ENCODE data around the gene PLSCR5.

Gene PLSCR5

DNA sequence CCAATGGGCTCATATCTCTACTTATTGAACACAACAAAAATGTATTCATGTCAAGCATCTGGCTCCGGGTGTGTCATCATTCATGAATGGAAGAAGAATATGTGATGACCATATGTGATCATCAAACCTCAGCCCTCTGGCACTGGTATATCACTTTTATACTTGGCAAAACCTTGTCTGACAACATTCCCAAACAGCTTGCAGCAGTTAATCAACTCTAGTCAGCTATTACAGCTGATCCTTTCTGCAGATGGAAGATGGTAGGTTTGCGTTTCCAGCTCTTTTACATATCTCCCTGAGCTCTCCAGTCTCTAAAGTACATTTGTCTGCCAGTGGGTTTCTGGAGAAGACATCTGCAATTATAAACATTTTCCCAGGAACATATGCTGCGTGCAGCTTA is 6.6 kb downstream of the PLSCR5 start:
- Histone ChIP-seq H3K4me2 (ENCODE audit: low read length) (no peak overlapping the region), H4K20me1 (ENCODE audit: insufficient read depth, low read length) (no peaks in the 10 kb centered on the region), H3K4me1 (ENCODE audit: low read length) (no peaks in the 10 kb centered on the region), H3K79me2 (ENCODE audit: low read length) (no peaks in the 10 kb centered on the region), H3K27me3 (ENCODE audit: low read depth, low read length) (no peaks in the 10 kb centered on the region), H3K4me3 (ENCODE audit: low read length) (no peak overlapping the region), H2AFZ (ENCODE audit: low read depth, low read length) (no peak overlapping the region), H3K9ac (ENCODE audit: low read length) (no peak overlapping the region), H3K36me3 (replicated peaks; ENCODE audit: low read depth, low read length) (no peaks in the 10 kb centered on the region), H3K27ac (ENCODE audit: low read length) (no peak overlapping the region), H3K9me3 (ENCODE audit: insufficient read depth, low read length) (no peaks in the 10 kb centered on the region)
- TF ChIP-seq EZH2phosphoT487 (IDR thresholded peaks at IDR 0.05; ENCODE audit: low read depth): no peak
- TF ChIP-seq CTCF (IDR thresholded peaks at IDR 0.05; ENCODE audit: low read depth, low read length): no peak

- Histone ChIP-seq H3K9me3 (ENCODE audit: insufficient read depth, low read length) (no peaks in the 10 kb centered on the region), H3K36me3 (replicated peaks; ENCODE audit: low read depth, low read length) (no peaks in the 10 kb centered on the region), H3K79me2 (ENCODE audit: low read length) (no peaks in the 10 kb centered on the region), H3K9ac (ENCODE audit: low read length) (no peak overlapping the region), H3K4me2 (ENCODE audit: low read length) (peak overlapping the region; percentile 27), H3K27me3 (ENCODE audit: low read depth, low read length) (no peaks in the 10 kb centered on the region), H2AFZ (ENCODE audit: low read depth, low read length) (peak overlapping the region; percentile 60), H4K20me1 (ENCODE audit: insufficient read depth, low read length) (no peaks in the 10 kb centered on the region), H3K4me1 (ENCODE audit: low read length) (no peaks in the 10 kb centered on the region), H3K4me3 (ENCODE audit: low read length) (no peak overlapping the region), H3K27ac (ENCODE audit: low read length) (no peak overlapping the region)
- TF ChIP-seq CTCF (IDR thresholded peaks at IDR 0.05; ENCODE audit: low read depth, low read length) (peak; percentile 27), EZH2phosphoT487 (IDR thresholded peaks at IDR 0.05; ENCODE audit: low read depth) (no peak)
Measured at GRCh38 chr3:146594843-146595482, 10.2 kb downstream of the PLSCR5 start.

- no peak overlapping the region for H3K4me3 ChIP-seq (ENCODE audit: low read length)
- H3K9me3 ChIP-seq (ENCODE audit: insufficient read depth, low read length): no peaks in the 10 kb centered on the region
- H3K4me1 ChIP-seq (ENCODE audit: low read length): peaks cover 5% of the 10 kb centered on the region; the same call in 1 of the 2 replicates
- no peak overlapping the region for H3K9ac ChIP-seq (ENCODE audit: low read length)
- no peak overlapping the region for H3K4me2 ChIP-seq (ENCODE audit: low read length)
- H3K27me3 ChIP-seq (ENCODE audit: low read depth, low read length): no peaks in the 10 kb centered on the region
- H4K20me1 ChIP-seq (ENCODE audit: insufficient read depth, low read length): no peaks in the 10 kb centered on the region
- H3K79me2 ChIP-seq (ENCODE audit: low read length): no peaks in the 10 kb centered on the region
- no peak overlapping the region for H2AFZ ChIP-seq (ENCODE audit: low read depth, low read length)
- no peak overlapping the region for H3K27ac ChIP-seq (ENCODE audit: low read length)
- H3K36me3 ChIP-seq (replicated peaks; ENCODE audit: low read depth, low read length): no peaks in the 10 kb centered on the region
- TF ChIP-seq CTCF (IDR thresholded peaks at IDR 0.05; ENCODE audit: low read depth, low read length) (no peak), EZH2phosphoT487 (IDR thresholded peaks at IDR 0.05; ENCODE audit: low read depth) (no peak)
Measured at GRCh38 chr3:146593776-146594175, 11.4 kb downstream of the PLSCR5 start.

DNA sequence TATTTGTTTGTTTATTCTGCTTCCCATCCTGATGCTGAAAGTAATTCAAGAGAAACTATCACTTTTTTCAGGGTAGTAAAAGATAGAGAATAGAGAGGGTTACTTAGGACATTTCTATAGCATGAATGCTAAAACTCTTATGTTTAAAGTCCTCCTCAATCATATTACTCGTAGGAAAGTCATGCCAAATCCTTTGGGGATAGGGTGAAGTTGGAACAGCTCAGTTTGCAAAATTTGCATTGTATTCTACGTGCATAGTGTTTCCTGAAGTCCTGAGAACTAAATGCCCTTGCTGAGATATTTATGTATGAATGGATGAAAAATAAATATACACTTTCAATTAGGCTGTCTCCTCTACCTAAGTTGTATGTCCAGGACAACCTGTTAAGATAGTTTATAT is 14.6 kb downstream of the PLSCR5 start:
- no peak overlapping the region for H3K4me3 ChIP-seq (ENCODE audit: low read length)
- H3K36me3 ChIP-seq (replicated peaks; ENCODE audit: low read depth, low read length): no peaks in the 10 kb centered on the region
- no peaks in the 10 kb centered on the region for H3K79me2 ChIP-seq (ENCODE audit: low read length)
- H3K9me3 ChIP-seq (ENCODE audit: insufficient read depth, low read length): no peaks in the 10 kb centered on the region
- peaks cover 5% of the 10 kb centered on the region; the same call in 1 of the 2 replicates for H3K4me1 ChIP-seq (ENCODE audit: low read length)
- H2AFZ ChIP-seq (ENCODE audit: low read depth, low read length): no peak overlapping the region
- no peak overlapping the region for H3K9ac ChIP-seq (ENCODE audit: low read length)
- no peak overlapping the region for H3K4me2 ChIP-seq (ENCODE audit: low read length)
- no peak overlapping the region for H3K27ac ChIP-seq (ENCODE audit: low read length)
- no peaks in the 10 kb centered on the region for H4K20me1 ChIP-seq (ENCODE audit: insufficient read depth, low read length)
- H3K27me3 ChIP-seq (ENCODE audit: low read depth, low read length): no peaks in the 10 kb centered on the region
- TF ChIP-seq EZH2phosphoT487 (IDR thresholded peaks at IDR 0.05; ENCODE audit: low read depth) (no peak), CTCF (IDR thresholded peaks at IDR 0.05; ENCODE audit: low read depth, low read length) (no peak)

Measured in OCI-LY3 (cell line).